OCI-LY3 (cell line): ENCODE results near the gene EIF4ENIF1.
"Not testable (repeated sequence)": the region's sequence is repeated elsewhere in the genome, so short reads cannot be mapped to it uniquely, and the experiment has no call there.

Source experiments
- EZH2phosphoT487 ChIP-seq: fragments of 200-600 bp; shearing (Covaris generic); IDR thresholded peaks from 2 replicates; pipeline ENCODE4 v1.6.1; 2018; ENCODE audit warnings: antibody characterized with exemption, mixed run types, low read depth
- TF ChIP-seq, protein P1 (sequence below): fragments of 200-600, 300-600 bp; sonication (generic); IDR thresholded peaks from 2 replicates; pipeline ENCODE4 v1.5.1; 2014; ENCODE audit warnings: antibody characterized with exemption, low read length, low read depth

DNA sequence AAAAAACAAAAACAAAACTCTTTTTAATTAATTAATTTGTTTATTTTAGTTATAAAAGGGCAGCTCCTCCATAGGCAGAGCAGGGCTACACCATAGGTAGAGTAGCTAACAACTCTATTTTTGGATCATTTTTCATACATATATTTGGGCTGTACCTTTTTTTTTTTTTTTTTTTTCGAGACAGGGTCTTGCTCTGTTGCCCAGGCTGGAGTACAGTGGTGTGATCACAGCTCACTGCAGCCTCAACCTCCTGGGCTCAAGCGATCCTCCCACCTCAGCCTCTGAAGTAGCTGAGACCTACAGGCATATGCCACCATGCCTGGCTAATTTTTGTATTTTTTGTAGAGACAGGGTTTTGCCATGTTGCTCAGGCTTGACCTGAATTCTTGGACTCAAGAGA lies 87.3 kb downstream of the EIF4ENIF1 start:
- TF ChIP-seq, protein P1, sequence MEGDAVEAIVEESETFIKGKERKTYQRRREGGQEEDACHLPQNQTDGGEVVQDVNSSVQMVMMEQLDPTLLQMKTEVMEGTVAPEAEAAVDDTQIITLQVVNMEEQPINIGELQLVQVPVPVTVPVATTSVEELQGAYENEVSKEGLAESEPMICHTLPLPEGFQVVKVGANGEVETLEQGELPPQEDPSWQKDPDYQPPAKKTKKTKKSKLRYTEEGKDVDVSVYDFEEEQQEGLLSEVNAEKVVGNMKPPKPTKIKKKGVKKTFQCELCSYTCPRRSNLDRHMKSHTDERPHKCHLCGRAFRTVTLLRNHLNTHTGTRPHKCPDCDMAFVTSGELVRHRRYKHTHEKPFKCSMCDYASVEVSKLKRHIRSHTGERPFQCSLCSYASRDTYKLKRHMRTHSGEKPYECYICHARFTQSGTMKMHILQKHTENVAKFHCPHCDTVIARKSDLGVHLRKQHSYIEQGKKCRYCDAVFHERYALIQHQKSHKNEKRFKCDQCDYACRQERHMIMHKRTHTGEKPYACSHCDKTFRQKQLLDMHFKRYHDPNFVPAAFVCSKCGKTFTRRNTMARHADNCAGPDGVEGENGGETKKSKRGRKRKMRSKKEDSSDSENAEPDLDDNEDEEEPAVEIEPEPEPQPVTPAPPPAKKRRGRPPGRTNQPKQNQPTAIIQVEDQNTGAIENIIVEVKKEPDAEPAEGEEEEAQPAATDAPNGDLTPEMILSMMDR: not testable (repeated sequence)
- TF ChIP-seq EZH2phosphoT487: not testable (repeated sequence)
